Loucy (cell line): ENCODE results near the gene TMEM178B.
"Not testable (repeated sequence)": the region's sequence is repeated elsewhere in the genome, so short reads cannot be mapped to it uniquely, and the experiment has no call there.

Source experiments
- H2AFZ ChIP-seq: fragments of 200-600 bp; sonication (generic); 2 replicates; pipeline ENCODE4 v1.6.0; 2016; ENCODE audit warnings: antibody characterized with exemption, mild to moderate bottlenecking, low read length, moderate library complexity
- H3F3A ChIP-seq: fragments of 200-600 bp; 2 replicates; pipeline ENCODE4 v1.6.0; 2016; ENCODE audit warnings: antibody characterized with exemption, low read depth, mild to moderate bottlenecking
- H3K27me3 ChIP-seq: fragments of 200-600 bp; sonication (generic); 2 replicates; pipeline ENCODE4 v1.6.1; 2014; ENCODE audit warnings: low read length, mild to moderate bottlenecking; ENCODE audit not compliant: insufficient read depth, poor library complexity, severe bottlenecking
- H3K36me3 ChIP-seq: fragments of 200-600 bp; sonication (generic); 2 replicates; pipeline ENCODE4 v1.6.1; 2016; ENCODE audit warnings: low read length; ENCODE audit not compliant: insufficient read depth
- H3K4me1 ChIP-seq: fragments of 200-600 bp; sonication (generic); 2 replicates; pipeline ENCODE4 v1.5.1; 2014; ENCODE audit warnings: low read length, mild to moderate bottlenecking; ENCODE audit not compliant: insufficient read depth, poor library complexity, severe bottlenecking
- H3K4me2 ChIP-seq: fragments of 200-600 bp; sonication (generic); 2 replicates; pipeline ENCODE4 v1.6.0; 2014; ENCODE audit warnings: antibody characterized with exemption, low read length, low read depth, mild to moderate bottlenecking; ENCODE audit not compliant: poor library complexity, severe bottlenecking
- H3K4me3 ChIP-seq: fragments of 200-600 bp; sonication (generic); 2 replicates; pipeline ENCODE4 v1.5.1; 2014; ENCODE audit warnings: low read length, mild to moderate bottlenecking, mixed read lengths; ENCODE audit not compliant: poor library complexity, severe bottlenecking
- H3K79me2 ChIP-seq: fragments of 200-600 bp; sonication (generic); 2 replicates; pipeline ENCODE4 v1.6.1; 2014; ENCODE audit warnings: low read length; ENCODE audit not compliant: insufficient read depth
- H3K9ac ChIP-seq: fragments of 200-600 bp; sonication (generic); 2 replicates; pipeline ENCODE4 v1.6.0; 2014; ENCODE audit warnings: mild to moderate bottlenecking, low read depth, low read length, moderate library complexity; ENCODE audit not compliant: poor library complexity, severe bottlenecking
- H3K9me2 ChIP-seq: fragments of 200-600 bp; sonication (generic); replicated peaks from 2 replicates; pipeline ENCODE4 v1.6.1; 2016; ENCODE audit warnings: low read depth, low read length, mixed read lengths
- H3K9me3 ChIP-seq: fragments of 200-600 bp; sonication (generic); 2 replicates; pipeline ENCODE4 v1.6.1; 2014; ENCODE audit warnings: mild to moderate bottlenecking, antibody characterized with exemption, low read length, low read depth; ENCODE audit not compliant: insufficient read depth
- H4K20me1 ChIP-seq: fragments of 200-600 bp; sonication (generic); 2 replicates; pipeline ENCODE4 v1.6.0; 2014; ENCODE audit warnings: antibody characterized with exemption, low read length, mild to moderate bottlenecking; ENCODE audit not compliant: insufficient read depth, poor library complexity, severe bottlenecking
- EZH2phosphoT487 ChIP-seq: fragments of 200-600 bp; IDR thresholded peaks from 2 replicates; pipeline ENCODE4 v1.6.1; 2018; ENCODE audit warnings: antibody characterized with exemption, mild to moderate bottlenecking, moderate library complexity, borderline replicate concordance
- TF ChIP-seq, protein P1 (sequence below): fragments of 200-600 bp; sonication (generic); conservative IDR thresholded peaks from 2 replicates; pipeline ENCODE4 v1.5.1; 2014; ENCODE audit warnings: mild to moderate bottlenecking, antibody characterized with exemption, low read length

TMEM178B gene

DNA sequence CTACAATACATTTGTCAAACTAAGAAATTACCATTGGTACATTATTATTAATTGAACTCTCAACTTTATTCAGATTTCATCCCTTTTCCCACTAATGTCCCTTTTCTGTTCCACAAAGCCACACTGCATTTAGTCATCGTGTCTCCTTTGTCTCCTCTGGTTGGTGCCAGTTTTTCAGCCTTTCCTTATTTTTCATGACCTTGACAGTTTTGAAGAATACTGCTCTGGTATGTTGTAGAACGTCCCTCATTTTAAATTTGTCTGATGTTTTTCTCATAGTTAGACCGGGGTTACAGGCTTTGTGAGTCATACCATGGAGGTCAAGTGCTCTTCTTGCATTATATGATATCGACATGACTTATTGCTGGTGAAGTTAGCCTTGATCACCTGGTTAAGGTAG lies 304.0 kb downstream of the TMEM178B start:
- no peaks in the 10 kb centered on the region for H4K20me1 ChIP-seq
- H3K4me1 ChIP-seq: no peaks in the 10 kb centered on the region
- no peaks in the 10 kb centered on the region for H3K79me2 ChIP-seq
- H3K9me2 ChIP-seq: no peaks in the 10 kb centered on the region
- TF ChIP-seq, protein P1, sequence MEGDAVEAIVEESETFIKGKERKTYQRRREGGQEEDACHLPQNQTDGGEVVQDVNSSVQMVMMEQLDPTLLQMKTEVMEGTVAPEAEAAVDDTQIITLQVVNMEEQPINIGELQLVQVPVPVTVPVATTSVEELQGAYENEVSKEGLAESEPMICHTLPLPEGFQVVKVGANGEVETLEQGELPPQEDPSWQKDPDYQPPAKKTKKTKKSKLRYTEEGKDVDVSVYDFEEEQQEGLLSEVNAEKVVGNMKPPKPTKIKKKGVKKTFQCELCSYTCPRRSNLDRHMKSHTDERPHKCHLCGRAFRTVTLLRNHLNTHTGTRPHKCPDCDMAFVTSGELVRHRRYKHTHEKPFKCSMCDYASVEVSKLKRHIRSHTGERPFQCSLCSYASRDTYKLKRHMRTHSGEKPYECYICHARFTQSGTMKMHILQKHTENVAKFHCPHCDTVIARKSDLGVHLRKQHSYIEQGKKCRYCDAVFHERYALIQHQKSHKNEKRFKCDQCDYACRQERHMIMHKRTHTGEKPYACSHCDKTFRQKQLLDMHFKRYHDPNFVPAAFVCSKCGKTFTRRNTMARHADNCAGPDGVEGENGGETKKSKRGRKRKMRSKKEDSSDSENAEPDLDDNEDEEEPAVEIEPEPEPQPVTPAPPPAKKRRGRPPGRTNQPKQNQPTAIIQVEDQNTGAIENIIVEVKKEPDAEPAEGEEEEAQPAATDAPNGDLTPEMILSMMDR: no peak
- TF ChIP-seq EZH2phosphoT487: no peak
- H3K27me3 ChIP-seq: peaks cover 3% of the 10 kb centered on the region
- H3K9ac ChIP-seq: no peak overlapping the region
- H3K9me3 ChIP-seq: no peaks in the 10 kb centered on the region
- H3K36me3 ChIP-seq: no peaks in the 10 kb centered on the region
- H3K4me2 ChIP-seq: no peak overlapping the region
- H2AFZ ChIP-seq: no peak overlapping the region
- H3F3A ChIP-seq: no peaks in the 10 kb centered on the region
- no peak overlapping the region for H3K4me3 ChIP-seq

DNA sequence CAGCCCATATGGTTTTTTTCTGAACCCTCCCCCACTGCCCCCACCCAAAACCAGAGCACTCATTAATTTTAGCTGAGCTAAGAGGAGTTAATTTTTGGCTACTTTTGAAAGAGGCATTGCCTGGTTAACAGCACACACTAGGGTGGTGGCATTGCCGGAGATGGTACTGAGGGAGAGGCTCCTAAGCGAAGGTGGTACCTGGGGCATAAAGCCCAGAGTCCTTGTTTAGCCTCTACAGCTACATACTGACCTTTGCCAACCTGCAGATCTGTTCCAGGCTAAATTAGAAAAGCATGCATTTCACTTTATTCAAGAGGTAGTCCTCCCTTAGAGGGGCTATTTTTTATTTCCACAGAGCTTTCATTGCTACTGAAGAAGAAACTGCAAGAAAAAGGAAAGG lies 304.5 kb downstream of the TMEM178B start:
- Histone ChIP-seq H4K20me1 (no peaks in the 10 kb centered on the region), H3K79me2 (no peaks in the 10 kb centered on the region), H3K9ac (no peak overlapping the region), H3K9me3 (no peaks in the 10 kb centered on the region), H3K9me2 (no peaks in the 10 kb centered on the region), H2AFZ (no peak overlapping the region), H3F3A (no peaks in the 10 kb centered on the region), H3K4me2 (no peak overlapping the region), H3K4me3 (no peak overlapping the region), H3K27me3 (peaks cover 3% of the 10 kb centered on the region), H3K4me1 (no peaks in the 10 kb centered on the region), H3K36me3 (no peaks in the 10 kb centered on the region)
- TF ChIP-seq EZH2phosphoT487: no peak

DNA sequence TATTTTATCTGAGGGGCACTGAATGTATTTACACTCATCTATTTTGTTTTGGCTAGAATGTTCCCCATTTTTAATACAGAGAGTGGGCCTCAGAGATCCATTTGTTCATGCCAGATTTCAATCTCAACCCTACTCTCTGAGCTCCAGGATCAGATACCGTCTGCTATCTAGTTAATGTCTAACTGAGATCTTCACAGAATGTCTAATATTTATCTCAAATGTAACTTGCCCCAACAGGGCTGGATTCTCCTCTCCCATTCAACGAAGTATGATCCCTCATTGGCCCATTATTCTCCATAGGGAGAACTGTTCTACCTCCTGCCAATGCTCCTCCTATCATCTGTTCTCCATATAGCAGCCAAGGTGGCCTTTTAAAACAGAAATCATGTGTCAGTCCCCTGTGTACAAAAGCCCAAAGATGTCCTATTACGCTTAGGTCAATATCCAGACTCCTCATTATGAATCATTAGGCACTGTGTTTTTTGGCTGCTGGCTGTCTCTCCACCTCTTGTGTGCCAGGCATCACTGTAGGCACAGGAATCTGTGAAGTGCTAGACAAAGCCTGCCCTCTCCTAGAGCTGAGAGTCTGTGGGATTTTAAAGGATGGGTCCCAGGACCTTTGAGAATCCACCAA lies 308.0 kb downstream of the TMEM178B start:
- no peaks in the 10 kb centered on the region for H3K9me2 ChIP-seq
- H2AFZ ChIP-seq: no peak overlapping the region
- no peak overlapping the region for H3K4me2 ChIP-seq

DNA sequence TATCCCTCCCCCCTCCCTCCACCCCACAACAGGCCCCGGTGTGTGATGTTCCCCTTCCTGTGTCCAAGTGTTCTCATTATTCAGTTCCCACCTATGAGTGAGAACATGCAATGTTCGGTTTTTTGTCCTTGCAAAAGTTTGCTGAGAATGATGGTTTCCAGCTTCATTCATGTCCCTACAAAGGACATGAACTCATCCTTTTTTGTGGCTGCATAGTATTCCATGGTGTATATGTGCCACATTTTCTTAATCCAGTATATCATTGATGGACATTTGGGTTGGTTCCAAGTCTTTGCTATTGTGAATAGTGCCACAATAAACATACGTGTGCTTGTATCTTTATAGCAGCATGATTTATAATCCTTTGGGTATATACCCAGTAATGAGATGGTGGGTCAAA lies 309.5 kb downstream of the TMEM178B start:
- H3K27me3 ChIP-seq, H3K9me2 ChIP-seq, H3K9ac ChIP-seq, H3K36me3 ChIP-seq, H2AFZ ChIP-seq, H3K4me1 ChIP-seq, H3F3A ChIP-seq, H3K4me2 ChIP-seq, H4K20me1 ChIP-seq, H3K4me3 ChIP-seq, H3K9me3 ChIP-seq, H3K79me2 ChIP-seq: not testable (repeated sequence)

More for the DNA sequence above, 308.0 kb downstream of the TMEM178B start:
- Histone ChIP-seq H3K4me1 (no peaks in the 10 kb centered on the region), H3K36me3 (no peaks in the 10 kb centered on the region), H4K20me1 (no peaks in the 10 kb centered on the region), H3F3A (no peaks in the 10 kb centered on the region), H3K9ac (no peak overlapping the region), H3K79me2 (no peaks in the 10 kb centered on the region), H3K27me3 (peaks cover 3% of the 10 kb centered on the region), H3K9me3 (no peaks in the 10 kb centered on the region), H3K4me3 (no peak overlapping the region)
- TF ChIP-seq, protein P1: no peak
- TF ChIP-seq EZH2phosphoT487: no peak
